Neural progenitor cell (in vitro differentiated cells): ENCODE results near the gene ASTE1.

Source experiments
- CTCF ChIP-seq: fragments of 200-600 bp; sonication (generic); IDR thresholded peaks from 2 replicates; pipeline ENCODE4 v1.5.1; 2017; ENCODE audit warnings: antibody characterized with exemption, mild to moderate bottlenecking
- EZH2 ChIP-seq: fragments of 200-600 bp; sonication (generic); IDR thresholded peaks from 2 replicates; pipeline ENCODE4 v1.6.1; 2017; ENCODE audit warnings: antibody characterized with exemption, mild to moderate bottlenecking, moderate library complexity

- TF ChIP-seq CTCF (peak; percentile 15), EZH2 (no peak)
Measured at GRCh38 chr3:131047582-131047981, 21.0 kb upstream of the ASTE1 start.
